Endodermal cell (in vitro differentiated cells): ENCODE results near the gene SCGB1A1. TPM values are rescaled to one million over a fixed set of nuclear protein-coding genes. Genes with fewer than 3 reads are reported as not detected.
A peak's percentile ranks its signal among the peaks of the same experiment; 100 is the strongest.
"Not testable (repeated sequence)": the region's sequence is repeated elsewhere in the genome, so short reads cannot be mapped to it uniquely, and the experiment has no call there.

Source experiments
- DNase-seq: peaks from one replicate; pipeline ENCODE4 v3.0.0-alpha.2; 2017
- H3K27ac ChIP-seq: 2 replicates; pipeline ENCODE4 v1.5.1; 2013; ENCODE audit warnings: mild to moderate bottlenecking, low read depth, low read length, moderate library complexity
- H3K27me3 ChIP-seq: 2 replicates; pipeline ENCODE4 v1.6.1; 2013; ENCODE audit warnings: mild to moderate bottlenecking, low read length, moderate library complexity; ENCODE audit not compliant: insufficient read depth, control insufficient read depth, poor library complexity, severe bottlenecking
- H3K36me3 ChIP-seq: 2 replicates; pipeline ENCODE4 v1.7.0; 2013; ENCODE audit warnings: mild to moderate bottlenecking, low read length, moderate library complexity; ENCODE audit not compliant: control insufficient read depth, insufficient read depth
- H3K4me1 ChIP-seq: one replicate; pipeline ENCODE4 v1.7.0; 2013; ENCODE audit warnings: low read length; ENCODE audit not compliant: control insufficient read depth, insufficient read depth
- H3K4me3 ChIP-seq: 2 replicates; pipeline ENCODE4 v1.5.1; 2013; ENCODE audit warnings: mild to moderate bottlenecking, low read length, moderate library complexity
- H3K9ac ChIP-seq: 2 replicates; pipeline ENCODE4 v1.6.1; 2013; ENCODE audit warnings: mild to moderate bottlenecking, low read length, moderate library complexity; ENCODE audit not compliant: poor library complexity, severe bottlenecking; ENCODE audit errors: extremely low read depth
- H3K9me3 ChIP-seq: 2 replicates; pipeline ENCODE4 v1.6.1; 2013; ENCODE audit warnings: mild to moderate bottlenecking, low read length, moderate library complexity; ENCODE audit not compliant: control insufficient read depth
- H3K27ac Mint-ChIP-seq: 2 replicates; pipeline ENCODE4 v1.8.0; 2020; ENCODE audit warnings: mixed read lengths
- H3K27me3 Mint-ChIP-seq: 2 replicates; pipeline ENCODE4 v1.8.0; 2021; ENCODE audit warnings: mild to moderate bottlenecking, mixed read lengths; ENCODE audit not compliant: insufficient read depth
- H3K36me3 Mint-ChIP-seq: 2 replicates; pipeline ENCODE4 v1.8.0; 2020; ENCODE audit warnings: low read depth, mixed read lengths
- H3K4me1 Mint-ChIP-seq: 2 replicates; pipeline ENCODE4 v1.8.0; 2020; ENCODE audit warnings: mixed read lengths
- H3K4me3 Mint-ChIP-seq: 2 replicates; pipeline ENCODE4 v1.8.0; 2020; ENCODE audit warnings: mild to moderate bottlenecking, moderate library complexity, mixed read lengths
- H3K9me3 Mint-ChIP-seq: 2 replicates; pipeline ENCODE4 v1.8.0; 2020; ENCODE audit warnings: mild to moderate bottlenecking, mixed read lengths
- WGBS, 2 experiments: methylation state at CpG; one replicate each; pipeline versions ENCODE4 v1.1.5 to v1.1.7; 2013; ENCODE audit warnings: missing lambda C conversion rate in 2 of 2, mixed read lengths in 1 of 2; ENCODE audit not compliant: insufficient coverage in 1 of 2, insufficient read length in 1 of 2; 5-methylcytosine and 5-hydroxymethylcytosine counted together
- total RNA-seq, 2 donors: library from RNA; stranded (reverse); fragmentation: NEBNext Ultra II Directional in 1 of 2; extraction: Animal tissue kit (Norgen Biotek cat#: 25700) in 1 of 2; gene quantifications; 2 replicates in 1 of 2; 3 replicates in 1 of 2; pipeline ENCODE4 v1.2.1, GENCODE V29; 2021
- TF ChIP-seq, protein P1 (sequence below): fragments of 200-600 bp; sonication (generic); conservative IDR thresholded peaks from 2 replicates; pipeline ENCODE4 v1.5.0; 2021; ENCODE audit warnings: antibody characterized with exemption, mild to moderate bottlenecking

SCGB1A1 gene
- total RNA-seq, 2 donors from 2014 or later, result not detected

DNA sequence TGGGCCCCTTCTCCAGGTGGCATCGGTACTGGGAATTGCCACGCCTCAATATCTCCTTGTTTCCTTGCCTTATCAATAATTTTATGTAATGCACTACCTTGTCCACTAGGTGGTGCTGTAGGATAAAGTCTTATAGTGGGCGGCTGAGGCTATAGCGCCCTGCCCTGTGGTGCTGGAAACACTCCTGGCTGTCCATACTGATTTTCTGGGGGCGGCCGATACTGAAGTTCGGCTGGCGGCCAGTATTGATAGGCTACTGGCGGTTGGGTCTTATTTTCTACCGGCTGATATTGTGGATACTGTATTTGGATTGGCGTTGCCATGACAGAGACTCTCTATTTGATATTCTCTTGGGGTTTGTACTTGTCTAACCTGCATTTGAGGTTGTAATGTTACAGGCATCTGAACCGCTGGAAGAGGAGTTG, 38.0 kb upstream of the SCGB1A1 start:
- not testable (repeated sequence) for H3K9ac ChIP-seq, H3K27me3 Mint-ChIP-seq, H3K36me3 Mint-ChIP-seq, H3K9me3 ChIP-seq, H3K4me3 ChIP-seq, H3K9me3 Mint-ChIP-seq, H3K4me1 ChIP-seq, H3K36me3 ChIP-seq, H3K27me3 ChIP-seq, H3K4me3 Mint-ChIP-seq, H3K27ac ChIP-seq
- H3K27ac Mint-ChIP-seq, result peak overlapping the region; percentile 77
- DNase-seq, result peak; percentile 82
- H3K4me1 Mint-ChIP-seq, result peaks cover 39% of the 10 kb centered on the region
- TF ChIP-seq, protein P1, sequence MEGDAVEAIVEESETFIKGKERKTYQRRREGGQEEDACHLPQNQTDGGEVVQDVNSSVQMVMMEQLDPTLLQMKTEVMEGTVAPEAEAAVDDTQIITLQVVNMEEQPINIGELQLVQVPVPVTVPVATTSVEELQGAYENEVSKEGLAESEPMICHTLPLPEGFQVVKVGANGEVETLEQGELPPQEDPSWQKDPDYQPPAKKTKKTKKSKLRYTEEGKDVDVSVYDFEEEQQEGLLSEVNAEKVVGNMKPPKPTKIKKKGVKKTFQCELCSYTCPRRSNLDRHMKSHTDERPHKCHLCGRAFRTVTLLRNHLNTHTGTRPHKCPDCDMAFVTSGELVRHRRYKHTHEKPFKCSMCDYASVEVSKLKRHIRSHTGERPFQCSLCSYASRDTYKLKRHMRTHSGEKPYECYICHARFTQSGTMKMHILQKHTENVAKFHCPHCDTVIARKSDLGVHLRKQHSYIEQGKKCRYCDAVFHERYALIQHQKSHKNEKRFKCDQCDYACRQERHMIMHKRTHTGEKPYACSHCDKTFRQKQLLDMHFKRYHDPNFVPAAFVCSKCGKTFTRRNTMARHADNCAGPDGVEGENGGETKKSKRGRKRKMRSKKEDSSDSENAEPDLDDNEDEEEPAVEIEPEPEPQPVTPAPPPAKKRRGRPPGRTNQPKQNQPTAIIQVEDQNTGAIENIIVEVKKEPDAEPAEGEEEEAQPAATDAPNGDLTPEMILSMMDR, result peak; percentile 88
- WGBS, 2 experiments, result 33 to 63% methylated on average over 4 to 12 of the region's 12 CpGs

DNA sequence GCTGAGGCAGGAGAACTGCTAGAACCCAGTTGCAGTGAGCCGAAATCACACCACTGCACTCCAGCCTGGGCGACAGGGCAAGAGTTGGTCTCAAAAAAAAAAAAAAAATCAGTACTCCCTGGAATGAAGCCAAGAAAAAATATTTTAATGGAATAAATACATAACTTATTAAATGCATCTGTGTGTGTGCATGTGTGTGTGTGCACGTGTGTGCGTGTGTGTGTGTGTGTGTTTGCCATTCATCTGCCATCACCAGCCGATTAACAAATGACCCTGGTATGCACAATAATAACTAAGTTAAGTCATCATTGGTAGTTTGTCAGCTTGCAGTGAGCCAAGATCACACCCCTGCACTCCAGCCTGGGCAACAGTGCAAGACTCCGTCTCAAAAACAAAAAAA, 35.0 kb upstream of the SCGB1A1 start:
- Mint-ChIP-seq H3K9me3 (no peaks in the 10 kb centered on the region), H3K27ac (no peak overlapping the region), H3K4me1 (peaks cover 40% of the 10 kb centered on the region), H3K36me3 (peaks cover 2% of the 10 kb centered on the region), H3K4me3 (no peak overlapping the region), H3K27me3 (no peaks in the 10 kb centered on the region)
- WGBS, 2 experiments, result 90 to 100% methylated on average over 2 to 6 of the region's 6 CpGs
- H3K4me1 ChIP-seq, result peaks cover 5% of the 10 kb centered on the region
- H3K36me3 ChIP-seq, result no peaks in the 10 kb centered on the region
- no peak overlapping the region for H3K27ac ChIP-seq
- no peak overlapping the region for H3K9ac ChIP-seq
- no peaks in the 10 kb centered on the region for H3K27me3 ChIP-seq
- TF ChIP-seq, protein P1, result no peak
- H3K4me3 ChIP-seq, result no peak overlapping the region
- H3K9me3 ChIP-seq, result no peaks in the 10 kb centered on the region
- no peak for DNase-seq

DNA sequence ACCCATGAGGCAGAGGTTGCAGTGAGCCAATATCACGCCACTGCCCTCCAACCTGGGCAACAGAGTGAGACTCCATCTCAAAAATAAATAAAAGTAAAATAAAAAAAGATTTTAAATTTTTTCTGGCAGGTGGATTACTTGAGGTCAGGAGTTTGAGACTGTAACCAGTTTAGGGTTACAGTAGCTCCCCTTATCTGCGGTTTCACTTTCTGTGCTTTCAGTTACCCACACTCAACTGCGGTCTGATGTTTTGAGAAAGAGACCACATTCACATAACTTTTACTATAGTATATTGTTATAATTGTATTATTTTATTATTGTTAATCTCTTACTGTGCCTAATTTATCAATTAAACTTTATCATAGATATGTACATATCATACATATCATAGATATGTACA, 32.8 kb upstream of the SCGB1A1 start:
- not testable (repeated sequence) for H3K36me3 Mint-ChIP-seq, H3K4me3 Mint-ChIP-seq, H3K4me3 ChIP-seq, H3K36me3 ChIP-seq, H3K27ac Mint-ChIP-seq, H3K9me3 Mint-ChIP-seq, H3K4me1 ChIP-seq, DNase-seq, H3K27ac ChIP-seq, H3K27me3 Mint-ChIP-seq, H3K27me3 ChIP-seq, H3K9me3 ChIP-seq, H3K9ac ChIP-seq
- peaks cover 32% of the 10 kb centered on the region for H3K4me1 Mint-ChIP-seq
- WGBS, 2 experiments, result no CpG with 5 or more reads among the region's 3 CpGs

DNA sequence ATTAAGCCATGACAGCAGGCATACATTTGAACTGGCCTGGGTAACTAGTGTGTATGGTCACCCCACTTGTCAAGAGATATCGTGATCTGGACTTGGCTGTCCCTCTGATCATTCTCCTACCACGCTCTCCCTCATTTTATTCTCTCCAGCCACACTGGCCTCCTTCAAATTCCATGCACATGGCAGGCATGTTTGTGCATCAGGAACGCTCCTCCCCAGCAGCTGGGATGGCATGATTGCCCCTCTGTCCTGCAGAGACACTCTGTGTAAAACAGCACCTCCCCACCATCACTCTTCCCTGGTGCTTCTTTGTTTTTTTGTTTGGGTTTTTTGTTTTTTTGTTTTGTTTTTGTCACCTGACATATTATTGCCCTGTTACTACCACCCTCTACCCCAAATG, 31.5 kb upstream of the SCGB1A1 start:
- TF ChIP-seq, protein P1, result no peak
- H3K4me3 Mint-ChIP-seq, result no peak overlapping the region
- no peaks in the 10 kb centered on the region for H3K27me3 Mint-ChIP-seq
- no peak for DNase-seq
- H3K9ac ChIP-seq, result no peak overlapping the region
- H3K27ac Mint-ChIP-seq, result no peak overlapping the region
- 94 to 100% methylated on average over 3 of the region's 3 CpGs for WGBS, 2 experiments
- no peak overlapping the region for H3K27ac ChIP-seq
- no peaks in the 10 kb centered on the region for H3K9me3 Mint-ChIP-seq
- no peaks in the 10 kb centered on the region for H3K36me3 ChIP-seq
- H3K36me3 Mint-ChIP-seq, result peaks cover 6% of the 10 kb centered on the region
- no peaks in the 10 kb centered on the region for H3K9me3 ChIP-seq
- no peak overlapping the region for H3K4me3 ChIP-seq
- H3K4me1 ChIP-seq, result peaks cover 6% of the 10 kb centered on the region
- H3K4me1 Mint-ChIP-seq, result peaks cover 30% of the 10 kb centered on the region
- no peaks in the 10 kb centered on the region for H3K27me3 ChIP-seq
